DMS53 treated with DMSO at 0.1 percent for 48 hours (cell line): Measurements from ENCODE around the gene CTDSPL.

Experiments
- DNase-seq: peaks from one replicate; lab custom pipeline; 2025; ENCODE audit not compliant: unreplicated experiment; lab: John Stamatoyannopoulos, UW

Gene CTDSPL

DNA sequence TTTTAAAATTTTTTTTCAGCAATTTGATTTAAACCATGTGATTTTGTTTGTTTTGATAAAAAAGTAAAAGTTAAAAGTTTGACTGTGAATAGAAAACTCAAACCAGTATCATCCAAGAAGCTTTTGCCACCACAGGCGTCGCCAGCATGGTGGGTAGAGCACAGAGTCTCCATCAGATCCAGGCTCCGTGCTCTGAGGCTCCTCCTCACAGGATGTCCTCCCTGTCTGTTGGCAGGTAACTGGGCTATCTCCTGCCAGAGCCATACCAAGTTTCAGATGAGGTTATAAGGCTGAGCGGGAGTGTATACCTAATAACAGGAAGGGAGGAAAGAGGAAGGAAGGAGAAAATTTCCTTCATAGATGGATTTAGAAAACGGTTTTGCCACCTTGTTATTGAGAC is 28.8 kb downstream of the CTDSPL start:
- no peak for DNase-seq

DNA sequence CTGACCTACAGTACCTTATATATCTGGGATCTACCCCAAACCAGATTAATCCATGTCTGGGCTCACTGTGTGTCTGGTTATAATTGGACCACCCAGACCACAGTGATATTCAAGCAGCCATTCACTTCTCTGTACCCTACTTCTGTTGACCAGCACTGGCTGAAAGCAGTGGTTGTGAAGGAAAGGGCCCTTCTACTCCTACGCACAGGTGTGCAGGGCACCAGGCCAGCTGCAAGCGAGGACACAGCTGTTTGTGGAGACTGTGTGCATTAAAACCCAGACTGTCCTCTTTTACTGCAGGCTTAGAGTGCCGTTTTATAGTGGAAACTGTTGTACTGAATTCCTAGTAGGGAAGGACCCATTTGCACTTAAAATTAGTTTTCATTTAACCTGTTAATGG is 29.5 kb downstream of the CTDSPL start:
- no peak for DNase-seq

DNA sequence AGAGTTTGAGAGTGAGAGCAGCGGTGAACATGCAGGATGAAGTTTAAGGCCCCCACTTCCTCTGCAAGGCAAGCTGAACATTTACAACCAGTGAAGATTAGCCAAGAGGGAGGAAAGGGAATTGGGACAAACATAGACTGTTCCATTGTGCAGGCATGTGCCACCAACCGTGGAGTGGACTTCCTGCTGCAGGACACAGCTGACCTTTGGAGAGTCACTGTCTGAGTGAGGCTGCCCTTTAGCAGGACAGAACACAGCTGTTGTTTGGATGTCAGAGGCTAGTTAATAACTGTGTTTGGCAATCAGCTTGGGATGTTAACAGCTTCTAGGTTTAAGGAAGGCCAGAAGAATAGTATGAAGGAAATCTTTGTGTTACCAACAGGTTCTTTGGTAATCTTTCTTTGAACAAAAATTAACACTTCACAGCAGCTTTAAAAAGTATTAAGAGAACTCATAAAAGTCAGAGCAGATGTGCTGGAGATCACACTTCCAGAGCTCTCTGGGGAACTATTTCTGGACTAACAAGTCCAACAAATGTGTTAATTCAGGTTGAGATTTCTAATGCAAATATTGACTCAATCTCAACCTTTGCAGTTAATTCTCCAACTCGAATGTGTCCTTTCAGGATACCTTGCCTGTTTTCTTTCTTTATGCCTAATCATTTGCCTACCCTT is 31.4 kb downstream of the CTDSPL start:
- no peak for DNase-seq

DNA sequence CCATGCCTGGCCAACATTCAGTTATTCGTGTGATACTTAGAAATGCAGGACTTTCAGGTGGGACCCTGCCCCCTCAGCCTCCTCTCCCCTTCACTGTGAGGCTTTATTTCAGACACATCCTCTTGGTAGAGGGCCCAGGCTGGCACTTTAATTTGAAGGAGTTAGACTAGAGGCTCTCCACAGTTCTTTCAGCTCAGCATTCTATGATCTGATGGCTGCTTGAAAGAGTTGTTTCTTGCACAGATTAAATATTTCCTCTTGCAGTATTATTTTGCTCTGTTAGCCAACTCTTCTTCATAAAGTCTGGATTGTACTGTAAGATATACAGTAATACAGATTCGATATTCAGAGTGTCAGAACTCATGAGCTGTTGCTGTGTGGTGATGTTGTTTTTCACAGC is 35.1 kb downstream of the CTDSPL start:
- no peak for DNase-seq

DNA sequence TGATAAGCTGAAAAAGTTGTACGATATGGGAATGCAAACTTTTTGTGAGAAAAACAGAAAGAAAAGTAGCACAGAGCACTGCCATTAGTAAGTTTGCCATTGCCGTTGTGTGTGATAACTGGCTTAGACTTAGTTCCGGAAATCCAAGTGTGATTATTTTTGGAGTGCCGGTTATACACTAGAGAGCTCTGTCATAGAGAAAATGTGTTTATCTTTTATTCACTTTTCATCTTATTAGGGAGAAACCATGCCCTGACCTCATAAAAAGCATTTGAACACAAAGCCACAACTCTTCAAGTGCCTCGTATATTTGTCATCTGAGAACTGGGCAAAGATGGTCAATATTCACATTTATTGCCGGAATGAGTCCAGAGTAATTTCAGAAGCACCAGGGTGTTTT is 36.1 kb downstream of the CTDSPL start:
- DNase-seq: no peak

DNA sequence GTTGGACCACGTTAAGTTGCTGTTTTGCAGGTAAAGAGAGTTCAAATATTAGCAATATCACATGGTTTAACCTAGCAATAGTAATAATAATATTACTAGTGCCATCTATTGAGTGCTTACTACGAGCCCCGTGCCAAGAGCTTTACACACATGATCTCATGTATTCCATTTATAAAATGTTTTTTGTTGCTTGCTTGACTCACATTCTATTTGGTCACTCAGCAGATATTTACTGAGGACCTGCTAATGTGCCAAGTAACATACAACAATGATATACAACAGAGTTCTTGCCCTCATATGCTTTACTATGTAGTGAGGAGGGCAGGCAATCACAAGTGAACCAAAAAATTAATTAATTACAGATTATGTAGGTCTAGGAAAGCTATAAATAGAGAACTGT is 36.7 kb downstream of the CTDSPL start:
- no peak for DNase-seq

DNA sequence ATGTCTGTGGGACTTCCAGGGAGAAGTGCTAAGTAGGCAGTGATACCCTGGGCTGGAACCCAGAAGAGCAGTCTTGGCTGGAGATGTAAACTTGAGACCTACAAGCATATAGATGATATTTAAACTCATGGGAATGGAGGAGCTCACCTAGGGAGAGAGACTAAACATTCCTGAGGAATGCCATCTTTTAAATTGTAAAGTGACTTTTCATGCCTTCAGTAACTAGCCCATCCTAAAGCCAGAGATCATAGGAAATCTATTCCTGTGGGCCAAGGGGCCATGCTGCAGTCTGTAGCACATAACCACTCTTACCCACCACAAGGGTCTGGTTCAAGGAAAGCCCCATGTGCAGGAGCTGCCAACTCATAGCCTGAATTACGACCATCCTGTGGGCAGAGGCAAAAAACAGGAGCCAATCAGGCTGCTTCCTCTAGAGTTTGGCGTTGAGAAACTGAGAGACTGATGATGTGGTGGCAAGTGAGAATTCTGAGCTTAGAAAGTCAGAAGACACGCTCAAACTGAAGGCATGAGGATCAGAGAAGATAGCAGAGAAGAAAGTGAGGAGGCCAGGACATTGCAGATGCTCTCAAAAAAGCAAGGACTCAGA is 37.5 kb downstream of the CTDSPL start:
- no peak for DNase-seq

DNA sequence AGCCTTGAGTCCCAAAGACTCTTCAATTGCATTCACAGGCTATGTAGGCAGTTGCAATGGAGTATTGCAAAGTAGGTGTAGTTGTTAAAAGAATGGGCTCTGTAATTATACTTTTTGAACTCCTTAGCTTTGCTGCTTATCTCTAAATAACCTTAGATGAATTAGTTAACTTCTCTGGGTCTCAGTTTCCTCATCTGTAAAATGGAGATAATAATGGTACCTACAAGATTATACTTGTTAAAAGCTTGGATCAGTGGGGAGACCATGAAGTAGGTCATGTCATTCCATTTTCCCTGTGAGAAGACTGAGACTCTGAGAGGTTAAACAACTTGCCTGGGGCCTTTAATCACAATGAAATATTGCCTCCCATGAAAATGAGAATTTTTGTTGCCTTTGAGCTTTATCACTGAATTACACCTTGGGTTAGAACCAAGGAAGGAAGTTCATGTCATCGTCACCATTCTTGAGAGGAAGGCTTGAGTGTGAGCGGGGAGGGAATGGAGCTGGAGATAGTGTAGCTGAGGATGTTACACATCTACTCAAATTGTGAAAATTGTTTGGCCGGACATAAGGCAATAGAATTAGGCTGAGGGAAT is 38.1 kb downstream of the CTDSPL start:
- DNase-seq: no peak

DNA sequence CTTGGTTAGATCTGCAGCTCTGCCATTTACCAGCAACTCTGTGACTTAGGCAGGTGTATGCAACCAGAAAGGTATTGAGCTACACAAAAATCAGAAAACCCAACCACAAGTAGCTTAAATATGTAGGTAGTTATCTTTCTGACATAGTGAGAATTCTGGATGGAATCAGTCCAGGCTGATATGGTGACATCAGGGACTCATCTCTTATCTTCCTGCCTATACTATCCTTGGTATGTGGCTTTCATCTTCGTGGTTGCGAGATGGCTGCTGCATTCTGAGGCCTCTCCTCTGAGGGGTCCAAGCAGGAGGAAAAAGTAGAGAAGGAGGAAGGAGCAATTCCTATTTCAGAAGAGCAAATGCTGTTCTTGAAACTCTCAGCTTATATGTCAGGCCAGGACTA is 40.0 kb downstream of the CTDSPL start:
- no peak for DNase-seq

DNA sequence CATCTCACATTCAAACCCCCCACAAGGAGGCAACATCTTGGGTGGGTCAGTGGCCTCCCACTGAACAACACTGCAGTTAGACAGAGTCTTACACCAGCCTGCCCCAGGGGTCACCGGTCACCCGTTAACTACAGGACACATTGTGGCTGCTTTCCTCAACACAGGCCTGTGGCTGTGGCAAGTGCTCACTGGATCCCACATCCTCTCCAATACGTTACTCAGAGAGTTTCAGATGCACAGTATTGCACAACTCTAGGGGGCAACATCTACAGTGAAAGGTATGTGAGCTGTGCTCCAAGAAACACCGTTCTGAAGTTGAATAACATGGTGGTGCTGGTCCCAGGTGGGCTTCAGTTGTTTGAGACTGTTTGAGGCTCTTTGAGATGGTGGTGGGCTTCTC is 41.0 kb downstream of the CTDSPL start:
- DNase-seq: no peak

DNA sequence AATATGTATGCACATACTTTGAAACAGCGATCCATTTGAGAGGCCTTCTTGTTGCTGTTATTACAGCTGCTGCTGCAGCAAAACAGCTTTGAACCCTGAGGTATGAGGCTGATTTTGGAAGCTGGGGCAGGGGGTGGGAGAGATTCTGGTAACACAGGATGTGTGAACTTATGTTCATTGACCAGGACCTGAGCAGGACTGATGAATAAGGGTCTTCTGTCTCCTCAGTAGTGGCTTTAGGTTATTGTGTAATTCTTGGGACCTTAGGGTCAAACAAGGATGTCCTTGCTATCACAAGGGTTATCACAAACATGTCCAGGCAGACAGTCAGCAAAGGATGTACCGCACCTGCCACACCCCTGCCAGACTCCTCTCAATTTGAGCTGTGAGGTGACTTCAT is 41.6 kb downstream of the CTDSPL start:
- no peak for DNase-seq

DNA sequence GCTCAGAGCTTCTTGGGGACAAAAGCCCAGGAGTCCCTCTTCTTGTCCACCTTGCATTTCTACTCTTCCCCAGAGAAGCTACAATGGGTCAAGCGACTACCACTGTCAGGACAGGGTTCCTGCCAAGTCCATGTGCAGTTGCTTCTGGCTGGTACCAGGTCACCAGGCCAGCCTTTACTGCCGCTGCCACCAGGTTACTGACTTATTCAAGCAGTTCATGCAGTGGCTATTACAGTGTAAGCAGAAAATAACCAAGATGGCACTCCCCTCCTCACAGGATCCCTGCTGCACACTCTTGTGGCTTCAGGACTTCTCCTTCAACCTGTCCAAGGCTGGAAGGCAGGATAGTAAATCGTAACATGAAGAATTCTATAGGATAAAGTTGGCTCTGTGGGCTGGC is 42.1 kb downstream of the CTDSPL start:
- no peak for DNase-seq

DNA sequence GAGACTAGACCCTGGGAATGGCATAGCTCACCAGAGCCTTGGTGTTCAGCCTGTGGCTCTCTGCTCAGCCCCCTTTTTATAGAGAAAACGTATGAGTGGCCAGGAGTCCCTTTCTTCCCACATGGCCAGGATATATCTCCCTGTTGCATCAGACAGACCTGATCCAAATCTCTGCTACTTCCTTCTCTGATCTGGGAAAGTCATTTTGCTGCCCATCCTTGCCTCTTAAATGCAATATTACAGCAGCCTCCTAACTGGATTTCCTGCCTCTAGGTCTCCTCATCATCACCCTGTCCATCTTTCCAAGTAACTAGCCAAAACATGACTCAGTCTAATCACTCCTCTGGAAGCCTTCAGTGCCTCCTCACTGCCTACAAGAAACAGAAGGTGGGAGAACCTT is 42.9 kb downstream of the CTDSPL start:
- DNase-seq: no peak

DNA sequence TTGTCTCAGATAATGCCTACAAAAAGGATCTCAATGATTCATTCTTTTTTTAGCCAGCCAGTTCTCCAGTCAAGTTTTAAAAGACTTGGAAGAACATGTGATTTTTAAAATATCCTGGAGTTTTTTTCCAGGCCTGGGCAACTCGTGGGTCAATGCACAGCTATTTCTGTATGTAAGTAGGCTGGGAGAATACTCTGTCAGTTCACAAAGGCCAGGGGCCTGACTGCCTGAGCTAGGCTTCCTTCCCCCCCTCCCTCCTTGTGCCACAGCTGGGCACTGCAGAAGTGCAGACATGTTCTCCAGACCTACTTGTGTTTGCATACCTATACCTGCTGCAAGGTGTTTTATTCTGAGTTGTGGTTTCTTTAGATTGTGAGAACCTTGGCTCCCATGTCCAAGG is 43.7 kb downstream of the CTDSPL start:
- no peak for DNase-seq

DNA sequence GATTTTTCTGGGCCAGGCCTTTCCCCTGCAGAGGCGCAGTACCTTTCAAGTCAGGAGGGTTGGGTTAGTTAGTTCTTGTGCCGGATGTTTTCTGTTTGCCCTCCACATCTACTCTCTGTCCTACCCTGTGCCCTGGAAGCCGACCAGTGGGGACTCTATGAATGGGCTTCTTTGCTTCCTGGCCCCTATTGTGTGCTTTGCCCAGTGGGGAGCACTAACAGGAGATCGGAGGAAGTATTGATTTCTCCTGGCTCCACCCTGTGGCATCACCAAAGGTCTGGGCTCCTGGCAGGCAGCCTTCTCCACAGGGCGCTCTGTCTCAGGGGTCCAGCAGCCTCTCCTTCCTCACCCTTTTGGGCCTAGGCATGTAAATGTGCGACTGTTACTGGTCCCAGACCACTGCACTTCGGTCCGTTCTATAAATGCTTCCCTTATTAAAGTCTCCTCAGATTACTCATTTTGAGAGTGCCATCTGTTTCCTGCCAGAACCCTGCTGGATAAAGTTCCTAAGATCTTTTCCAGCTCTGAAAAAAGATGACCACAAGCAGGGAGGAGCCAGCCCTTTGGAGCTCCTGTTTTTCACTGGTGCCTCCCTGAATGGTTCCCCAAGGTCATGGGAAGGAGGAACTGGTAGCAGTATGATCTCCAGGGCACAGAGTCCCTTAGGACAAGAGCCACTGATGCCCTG is 44.5 kb downstream of the CTDSPL start:
- no peak for DNase-seq

DNA sequence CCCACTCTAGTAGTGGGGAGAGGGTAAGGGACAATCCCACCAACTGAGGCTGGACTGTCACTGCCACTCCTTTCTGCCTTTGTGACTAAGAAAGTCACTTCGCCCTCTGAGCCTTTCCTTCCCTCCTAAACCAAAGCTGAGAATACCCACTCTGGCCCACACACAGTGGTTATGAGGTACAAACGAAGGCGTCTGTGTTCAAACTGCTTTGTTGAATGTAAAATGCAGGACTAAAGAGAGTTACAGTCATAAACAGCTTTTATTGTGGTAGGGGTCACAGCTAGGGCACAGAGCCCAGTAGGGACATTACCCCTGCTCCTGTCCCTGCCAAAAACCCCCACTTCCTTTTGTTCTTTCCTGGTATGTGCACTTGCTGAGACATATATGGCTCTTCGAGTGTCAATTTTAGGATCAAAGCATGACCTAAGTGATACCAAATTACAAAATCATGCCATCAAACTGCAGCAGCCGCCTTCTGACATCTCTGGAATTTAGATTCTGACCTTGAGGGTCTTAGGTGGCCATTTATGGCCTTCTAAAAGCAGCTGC is 45.1 kb downstream of the CTDSPL start:
- no peak for DNase-seq

DNA sequence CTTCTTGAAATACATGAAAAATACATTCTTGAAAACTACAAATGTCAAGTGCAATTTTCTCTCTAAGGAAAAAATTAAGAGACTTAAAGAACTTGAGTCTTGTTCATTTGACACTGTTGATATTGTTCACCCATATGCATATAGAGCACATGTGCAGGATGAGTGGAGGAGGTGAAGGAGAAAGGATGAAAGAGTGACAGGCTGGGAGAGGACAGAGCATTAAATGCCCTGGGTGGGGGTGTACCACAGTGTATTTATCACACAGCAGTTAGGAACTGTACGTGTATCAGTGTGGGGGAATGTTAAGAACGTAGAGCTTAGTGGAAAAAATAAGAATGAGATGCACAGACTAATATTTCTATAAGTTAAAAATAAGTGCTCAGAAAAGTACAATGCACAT is 45.7 kb downstream of the CTDSPL start:
- no peak for DNase-seq

DNA sequence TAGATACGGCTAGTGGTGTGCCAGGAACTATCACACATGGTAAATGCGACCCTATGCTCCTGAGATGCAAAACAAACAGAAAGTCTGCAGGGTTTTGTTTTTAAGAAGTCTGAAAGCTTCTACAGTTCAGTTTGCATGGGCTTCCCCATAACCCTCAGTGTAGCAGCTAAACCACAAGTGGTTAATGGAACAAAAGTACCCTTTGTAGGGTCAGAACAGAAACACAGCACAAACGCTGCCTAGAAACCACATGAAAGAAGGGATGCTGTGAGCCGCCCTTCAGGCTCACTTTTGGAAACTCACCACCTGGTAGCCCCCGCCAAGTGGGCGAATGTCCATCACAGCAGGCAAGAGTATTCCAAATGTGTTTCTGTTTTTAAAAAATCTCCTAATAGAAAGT is 46.2 kb downstream of the CTDSPL start:
- DNase-seq: no peak

DNA sequence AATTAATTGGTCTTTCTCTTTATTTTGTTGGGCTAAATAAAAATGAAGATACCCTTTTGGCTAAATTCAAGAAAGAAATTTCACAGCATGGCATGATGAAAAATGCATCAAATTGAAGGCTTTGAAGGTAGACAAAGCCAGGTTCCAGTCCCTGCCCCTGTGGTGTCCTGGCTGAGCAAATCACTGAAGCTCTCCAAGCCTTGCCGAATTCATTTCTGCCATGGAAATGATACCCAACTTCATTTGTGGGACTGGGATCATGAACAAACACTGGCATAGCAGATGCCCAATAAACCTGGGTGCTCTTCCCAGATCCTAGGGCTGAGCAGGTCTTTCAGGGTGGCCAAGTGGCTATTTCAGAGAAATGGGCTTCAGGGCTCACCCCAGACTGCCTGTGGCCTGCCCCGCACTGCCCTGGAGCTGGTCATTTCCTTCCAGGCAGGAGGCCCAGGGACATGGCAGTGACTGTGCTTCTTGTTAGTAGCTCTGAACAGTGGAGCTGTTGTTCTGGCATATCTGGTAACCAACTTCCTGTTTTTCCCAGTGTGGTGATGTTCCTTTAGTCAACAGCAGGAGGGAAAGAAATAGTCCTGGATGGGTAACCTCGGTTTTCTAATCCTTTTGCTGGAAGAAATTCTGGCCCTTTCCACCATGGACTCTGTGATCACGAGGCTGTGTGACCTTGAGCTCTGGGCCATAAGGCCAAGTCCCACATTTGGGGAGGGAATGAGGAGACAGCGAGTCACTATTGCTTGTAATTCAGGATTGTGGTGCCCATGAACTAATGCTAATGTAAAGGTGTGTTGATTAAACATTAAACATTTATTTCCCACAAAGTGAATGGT is 47.6 kb downstream of the CTDSPL start:
- DNase-seq: no peak

DNA sequence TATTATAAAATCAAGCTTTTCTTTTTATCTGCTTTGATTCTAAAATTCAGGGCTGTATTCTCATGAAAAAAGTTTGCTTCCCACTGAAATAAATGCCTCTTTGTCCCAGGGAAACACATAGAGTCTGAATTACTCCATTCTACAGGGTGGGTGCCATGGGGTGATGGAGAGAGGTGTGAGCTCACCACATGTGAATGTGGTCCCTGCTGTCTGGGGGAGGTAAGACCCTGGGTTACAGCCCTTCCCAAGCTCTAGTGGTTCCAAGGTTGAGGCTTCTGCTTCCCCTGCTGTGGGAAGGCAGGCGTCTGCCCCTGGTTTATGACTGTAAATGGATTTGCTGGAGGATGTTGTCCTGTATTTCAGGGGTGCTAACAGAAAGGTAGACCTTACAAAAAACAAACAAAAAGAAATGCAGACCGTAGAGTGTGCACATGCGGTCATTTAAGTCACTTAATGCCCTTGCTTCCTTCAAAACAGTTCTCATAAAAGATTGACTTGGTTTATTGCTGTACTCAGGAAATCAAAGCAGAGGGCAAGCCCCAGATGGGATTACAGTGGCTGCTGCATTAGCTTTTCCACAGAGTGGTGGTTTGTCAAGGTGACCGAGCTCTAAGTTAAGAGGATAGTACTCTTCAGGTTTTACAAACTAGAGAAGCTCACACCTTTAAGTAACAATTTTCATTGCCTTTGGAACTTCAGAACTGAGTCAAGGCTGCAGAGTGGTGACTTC is 49.2 kb downstream of the CTDSPL start:
- DNase-seq: no peak
